ENCODE measurements around the gene ANO2.
"Not testable (repeated sequence)": the region's sequence is repeated elsewhere in the genome, so short reads cannot be mapped to it uniquely, and the experiment has no call there.

The ANO2 gene

GRCh38 chr12:5884866-5885265 lies 60.2 kb downstream of the ANO2 start:
- no peak for DNase-seq

- DNase-seq, result no peak
Measured at GRCh38 chr12:5884285-5884684, 60.8 kb downstream of the ANO2 start.

GRCh38 chr12:5882511-5883190 lies 62.4 kb downstream of the ANO2 start:
- DNase-seq, result no peak

GRCh38 chr12:5881666-5882065 lies 63.4 kb downstream of the ANO2 start:
- no peak for DNase-seq

GRCh38 chr12:5881101-5881606 lies 63.9 kb downstream of the ANO2 start:
- DNase-seq, result no peak

GRCh38 chr12:5875851-5876250 lies 69.2 kb downstream of the ANO2 start:
- no peak for DNase-seq

- DNase-seq, result no peak
Measured at GRCh38 chr12:5874514-5874913, 70.5 kb downstream of the ANO2 start.

- no peak for DNase-seq
Measured at GRCh38 chr12:5873281-5873919, 71.7 kb downstream of the ANO2 start.

- DNase-seq, result peak; percentile 7
Measured at GRCh38 chr12:5872745-5873144, 72.3 kb downstream of the ANO2 start.

- DNase-seq, result no peak
Measured at GRCh38 chr12:5871741-5872140, 73.3 kb downstream of the ANO2 start.

- no peak for DNase-seq
Measured at GRCh38 chr12:5870183-5870582, 74.9 kb downstream of the ANO2 start.

- no peak for DNase-seq
Measured at GRCh38 chr12:5868625-5869295, 76.3 kb downstream of the ANO2 start.

GRCh38 chr12:5865397-5865796 lies 79.7 kb downstream of the ANO2 start:
- DNase-seq, result no peak

- DNase-seq, result no peak
Measured at GRCh38 chr12:5864972-5865371, 80.1 kb downstream of the ANO2 start.

- no peak for DNase-seq
Measured at GRCh38 chr12:5864301-5864700, 80.8 kb downstream of the ANO2 start.

GRCh38 chr12:5861416-5861815 lies 83.6 kb downstream of the ANO2 start:
- DNase-seq, result no peak

- no peak for DNase-seq
Measured at GRCh38 chr12:5856692-5857091, 88.4 kb downstream of the ANO2 start.

GRCh38 chr12:5846950-5847349 lies 98.1 kb downstream of the ANO2 start:
- DNase-seq, result no peak

GRCh38 chr12:5840944-5841343 lies 104.1 kb downstream of the ANO2 start:
- DNase-seq, result no peak

GRCh38 chr12:5830111-5830510 lies 114.9 kb downstream of the ANO2 start:
- DNase-seq, result no peak

- DNase-seq, result peak; percentile 27
Measured at GRCh38 chr12:5827591-5827990, 117.5 kb downstream of the ANO2 start.

GRCh38 chr12:5825761-5826160 lies 119.3 kb downstream of the ANO2 start:
- DNase-seq, result not testable (repeated sequence)

- DNase-seq, result not testable (repeated sequence)
Measured at GRCh38 chr12:5818877-5819276, 126.2 kb downstream of the ANO2 start.

- DNase-seq, result no peak
Measured at GRCh38 chr12:5817246-5817645, 127.8 kb downstream of the ANO2 start.

Measured in NCI-H69 (cell line).